HAP-1 (cell line): ENCODE results near the gene GRAPL.
A peak's percentile ranks its signal among the peaks of the same experiment; 100 is the strongest.
"Not testable (repeated sequence)": the region's sequence is repeated elsewhere in the genome, so short reads cannot be mapped to it uniquely, and the experiment has no call there.

Source experiments
- DNase-seq, 2 experiments: peaks; one replicate each; pipeline ENCODE4 v3.0.0-alpha.2; 2016 to 2020; ENCODE audit warnings: low spot score in 2 of 2
- H3K27me3 ChIP-seq: fragments of 250-450 bp; sonication (Bioruptor Pico); 2 replicates; pipeline ENCODE4 v1.5.1; 2020; ENCODE audit warnings: low read depth, mild to moderate bottlenecking, moderate library complexity
- H3K36me3 ChIP-seq: fragments of 250-450 bp; sonication (Bioruptor Pico); replicated peaks from 2 replicates; pipeline ENCODE4 v1.5.1; 2020; ENCODE audit warnings: mild to moderate bottlenecking
- H3K4me1 ChIP-seq: fragments of 250-450 bp; sonication (Bioruptor Pico); 2 replicates; pipeline ENCODE4 v1.5.1; 2020; ENCODE audit warnings: mild to moderate bottlenecking
- H3K4me3 ChIP-seq: fragments of 250-450 bp; sonication (Bioruptor Pico); 2 replicates; pipeline ENCODE4 v1.5.1; 2020; ENCODE audit warnings: mild to moderate bottlenecking, moderate library complexity
- H3K9me3 ChIP-seq: fragments of 250-450 bp; sonication (Bioruptor Pico); 2 replicates; pipeline ENCODE4 v1.5.1; 2020; ENCODE audit warnings: mild to moderate bottlenecking, moderate library complexity
- in situ Hi-C: fragments of 300-500 bp; cut with MboI; formaldehyde crosslinking; loops from 3 replicates; pipeline ENCODE4 v1.14.3; 2020; ENCODE audit warnings: low sequenced_read_pairs, inconsistent platforms, mixed read lengths

Gene GRAPL

GRCh38 chr17:19125289-19125688 is 2.1 kb upstream of the GRAPL start:
- H3K9me3 ChIP-seq, H3K4me3 ChIP-seq, DNase-seq, H3K36me3 ChIP-seq, in situ Hi-C loops, H3K27me3 ChIP-seq, H3K4me1 ChIP-seq: not testable (repeated sequence)

- H3K36me3 ChIP-seq, H3K4me1 ChIP-seq, H3K9me3 ChIP-seq, in situ Hi-C loops, DNase-seq, H3K27me3 ChIP-seq, H3K4me3 ChIP-seq: not testable (repeated sequence)
Measured at GRCh38 chr17:19129500-19129899, 2.1 kb downstream of the GRAPL start.

GRCh38 chr17:19131108-19131507 is 3.7 kb downstream of the GRAPL start:
- in situ Hi-C loops, H3K4me1 ChIP-seq, H3K27me3 ChIP-seq, DNase-seq, H3K9me3 ChIP-seq, H3K36me3 ChIP-seq, H3K4me3 ChIP-seq: not testable (repeated sequence)

GRCh38 chr17:19131772-19132171 is 4.4 kb downstream of the GRAPL start:
- H3K4me1 ChIP-seq, DNase-seq, H3K4me3 ChIP-seq, H3K9me3 ChIP-seq, H3K27me3 ChIP-seq, in situ Hi-C loops, H3K36me3 ChIP-seq: not testable (repeated sequence)

- in situ Hi-C loops, H3K4me1 ChIP-seq, DNase-seq, H3K9me3 ChIP-seq, H3K4me3 ChIP-seq, H3K27me3 ChIP-seq, H3K36me3 ChIP-seq: not testable (repeated sequence)
Measured at GRCh38 chr17:19133793-19134192, 6.4 kb downstream of the GRAPL start.

DNA sequence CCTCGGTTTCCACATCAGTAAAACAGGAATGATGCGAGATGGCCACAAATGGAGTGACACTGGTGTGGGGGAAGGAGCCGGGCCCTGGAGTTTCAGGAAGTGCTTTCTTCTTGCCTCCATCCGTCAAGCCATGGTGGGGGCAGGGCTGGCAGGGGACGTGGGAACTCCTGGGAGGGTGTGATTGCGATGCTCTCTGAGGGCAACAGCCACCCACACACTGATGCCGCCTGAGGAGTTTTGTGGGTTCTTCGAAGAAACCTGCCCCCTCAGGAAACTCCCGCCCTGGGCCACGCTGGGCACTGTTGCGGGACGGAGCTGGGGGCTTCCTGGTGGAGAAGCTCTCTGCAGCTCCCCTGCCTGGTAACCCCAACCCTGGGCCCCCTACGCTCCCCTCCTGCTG is 8.0 kb downstream of the GRAPL start:
- DNase-seq, H3K36me3 ChIP-seq, H3K9me3 ChIP-seq, in situ Hi-C loops, H3K27me3 ChIP-seq, H3K4me1 ChIP-seq, H3K4me3 ChIP-seq: not testable (repeated sequence)

- H3K36me3 ChIP-seq, DNase-seq, H3K9me3 ChIP-seq, H3K4me1 ChIP-seq, H3K4me3 ChIP-seq, in situ Hi-C loops, H3K27me3 ChIP-seq: not testable (repeated sequence)
Measured at GRCh38 chr17:19136138-19136537, 8.7 kb downstream of the GRAPL start.

- H3K27me3 ChIP-seq, H3K4me1 ChIP-seq, H3K9me3 ChIP-seq, in situ Hi-C loops, H3K36me3 ChIP-seq, H3K4me3 ChIP-seq, DNase-seq: not testable (repeated sequence)
Measured at GRCh38 chr17:19136605-19137004, 9.2 kb downstream of the GRAPL start.

GRCh38 chr17:19137959-19138358 is 10.6 kb downstream of the GRAPL start:
- H3K9me3 ChIP-seq, H3K36me3 ChIP-seq, H3K27me3 ChIP-seq, H3K4me3 ChIP-seq, H3K4me1 ChIP-seq, DNase-seq, in situ Hi-C loops: not testable (repeated sequence)

- H3K4me1 ChIP-seq, H3K4me3 ChIP-seq, H3K36me3 ChIP-seq, H3K27me3 ChIP-seq, in situ Hi-C loops, H3K9me3 ChIP-seq, DNase-seq: not testable (repeated sequence)
Measured at GRCh38 chr17:19141366-19142155, 14.2 kb downstream of the GRAPL start.

- H3K27me3 ChIP-seq, H3K4me1 ChIP-seq, H3K4me3 ChIP-seq, H3K36me3 ChIP-seq, DNase-seq, in situ Hi-C loops, H3K9me3 ChIP-seq: not testable (repeated sequence)
Measured at GRCh38 chr17:19142419-19142818, 15.0 kb downstream of the GRAPL start.

DNA sequence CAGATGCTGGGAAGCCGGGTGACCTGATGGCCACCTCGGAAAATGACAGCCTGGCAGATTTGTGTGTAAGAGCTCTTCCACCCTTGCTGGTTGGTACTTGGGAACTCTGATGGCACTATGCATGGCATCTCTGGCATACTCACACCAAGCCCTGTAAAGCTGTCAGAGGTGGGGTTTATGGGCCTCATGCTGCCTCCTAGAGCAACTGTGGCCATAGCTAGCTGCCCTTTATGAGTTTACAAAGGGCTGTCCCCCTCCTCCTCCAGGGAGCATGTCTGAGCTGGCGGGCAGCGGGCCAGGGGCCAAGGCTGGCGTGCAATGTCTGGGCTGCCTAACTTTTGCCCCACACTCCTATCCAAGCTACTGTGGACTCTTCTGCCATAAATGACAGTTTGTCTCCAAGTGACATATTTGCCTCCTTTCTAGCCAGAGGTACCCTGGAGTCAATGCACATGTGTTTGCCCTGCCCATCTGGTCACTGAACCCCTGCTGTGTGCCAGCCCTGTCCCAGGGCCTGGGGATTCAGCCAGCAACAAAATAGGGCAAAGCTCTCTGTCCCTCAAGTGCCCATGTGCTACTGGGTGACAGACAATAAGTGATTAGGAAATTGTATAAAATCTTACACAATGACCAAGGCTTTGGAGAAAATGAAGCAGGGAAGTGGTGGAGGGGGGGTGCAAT is 15.8 kb downstream of the GRAPL start:
- H3K4me3 ChIP-seq, H3K27me3 ChIP-seq, DNase-seq, in situ Hi-C loops, H3K36me3 ChIP-seq, H3K9me3 ChIP-seq, H3K4me1 ChIP-seq: not testable (repeated sequence)

- peak in 1 of 2 experiments; percentile 8 for DNase-seq
- in situ Hi-C loops, H3K9me3 ChIP-seq, H3K4me1 ChIP-seq, H3K27me3 ChIP-seq, H3K36me3 ChIP-seq, H3K4me3 ChIP-seq: not testable (repeated sequence)
Measured at GRCh38 chr17:19144373-19144772, 17.0 kb downstream of the GRAPL start.

GRCh38 chr17:19145471-19145870 is 18.1 kb downstream of the GRAPL start:
- H3K27me3 ChIP-seq, DNase-seq, H3K4me1 ChIP-seq, H3K4me3 ChIP-seq, in situ Hi-C loops, H3K36me3 ChIP-seq, H3K9me3 ChIP-seq: not testable (repeated sequence)
